SK-N-MC (cell line): ENCODE results near the gene MAGED4B.

Source experiments
- EZH2 ChIP-seq: fragments of 200-600 bp; sonication (generic); IDR thresholded peaks from one replicate; pipeline ENCODE4 v1.6.1; 2017; ENCODE audit warnings: antibody characterized with exemption
- FOXP2 ChIP-seq: optimal IDR thresholded peaks from 2 replicates; pipeline ENCODE3; 2011; ENCODE audit warnings: mild to moderate bottlenecking, moderate library complexity; ENCODE audit not compliant: insufficient read depth; ENCODE audit errors: extremely low read length, control extremely low read depth
- POLR2AphosphoS5 ChIP-seq: IDR thresholded peaks from 2 replicates; pipeline ENCODE4 v1.6.1; 2012; ENCODE audit warnings: mild to moderate bottlenecking, low read depth, low read length, borderline replicate concordance

- TF ChIP-seq EZH2 (no peak), POLR2AphosphoS5 (no peak), FOXP2 (no peak)
These were observed 37.6 kb downstream of the MAGED4B start for GRCh38 chrX:52031371-52031770.
